COLO668 (cell line): ENCODE results near the gene VKORC1L1.
A peak's percentile ranks its signal among the peaks of the same experiment; 100 is the strongest.
"Not testable (repeated sequence)": the region's sequence is repeated elsewhere in the genome, so short reads cannot be mapped to it uniquely, and the experiment has no call there.

Source experiments
- DNase-seq: peaks from one replicate; lab custom pipeline; 2025; ENCODE audit not compliant: unreplicated experiment; lab: John Stamatoyannopoulos, UW

VKORC1L1 gene

DNA sequence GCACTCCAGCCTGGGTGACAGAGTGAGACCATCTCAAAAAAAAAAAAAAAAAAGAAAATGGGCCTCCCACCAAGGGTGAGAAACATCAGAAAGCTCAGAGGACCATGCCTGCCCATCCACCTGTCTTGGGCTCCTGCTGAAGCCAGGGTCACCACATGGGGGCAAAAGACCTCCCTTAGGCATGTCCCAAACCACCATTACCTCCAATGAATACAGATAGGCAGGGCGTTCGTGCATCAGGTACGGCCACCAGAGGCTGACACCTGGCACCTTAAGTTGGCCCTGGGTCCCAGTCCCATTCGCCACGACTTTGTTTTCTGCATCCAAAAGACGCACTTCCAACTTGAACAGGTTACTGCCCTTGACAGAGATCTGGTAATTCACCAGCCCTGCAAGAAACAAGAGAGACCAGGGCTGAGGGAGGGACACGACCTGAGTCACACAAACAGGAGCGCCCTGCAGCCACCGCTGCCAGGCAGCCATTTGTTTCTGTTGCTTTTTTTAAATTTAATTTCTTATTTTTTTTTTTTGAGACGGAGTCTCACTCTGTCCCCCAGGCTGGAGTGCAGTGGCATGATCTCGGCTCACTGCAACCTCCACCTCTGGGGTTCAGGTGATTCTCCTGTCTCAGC lies 103.1 kb downstream of the VKORC1L1 start:
- no peak for DNase-seq

- no peak for DNase-seq
Measured at GRCh38 chr7:65976659-65977196, 103.9 kb downstream of the VKORC1L1 start.

DNA sequence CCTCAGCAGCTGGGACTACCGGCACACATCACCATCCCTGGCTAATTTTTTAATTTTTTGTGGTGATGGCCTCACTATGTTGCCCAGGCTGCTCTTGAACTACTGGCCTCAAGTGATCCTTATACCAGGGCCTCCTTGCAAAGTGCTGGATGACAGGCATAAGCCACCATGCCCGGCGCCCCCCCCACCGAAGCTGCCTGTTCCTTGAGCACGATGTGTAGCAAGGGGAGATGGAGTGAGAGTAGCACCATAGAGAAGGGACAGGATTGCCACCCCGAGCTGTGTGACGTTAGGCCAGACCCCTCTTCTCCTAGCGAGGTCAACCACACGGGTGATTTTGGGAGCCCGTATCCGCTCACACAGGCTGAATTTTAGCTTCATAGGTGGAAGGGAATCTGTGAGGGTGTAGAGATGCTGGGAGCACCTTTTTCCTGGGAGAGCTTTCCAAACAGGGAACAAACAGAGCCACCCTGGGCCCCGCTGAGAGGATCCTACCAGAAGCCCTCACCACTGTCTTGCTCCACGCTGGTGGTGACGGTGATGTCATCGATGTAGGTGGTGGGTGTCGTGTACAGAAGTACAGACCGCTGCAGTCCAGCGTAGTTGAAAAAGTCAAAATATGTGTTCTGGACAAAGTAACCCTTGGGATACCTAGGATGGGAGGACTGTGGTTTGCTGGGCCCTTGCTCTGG lies 106.2 kb downstream of the VKORC1L1 start:
- DNase-seq = no peak

DNA sequence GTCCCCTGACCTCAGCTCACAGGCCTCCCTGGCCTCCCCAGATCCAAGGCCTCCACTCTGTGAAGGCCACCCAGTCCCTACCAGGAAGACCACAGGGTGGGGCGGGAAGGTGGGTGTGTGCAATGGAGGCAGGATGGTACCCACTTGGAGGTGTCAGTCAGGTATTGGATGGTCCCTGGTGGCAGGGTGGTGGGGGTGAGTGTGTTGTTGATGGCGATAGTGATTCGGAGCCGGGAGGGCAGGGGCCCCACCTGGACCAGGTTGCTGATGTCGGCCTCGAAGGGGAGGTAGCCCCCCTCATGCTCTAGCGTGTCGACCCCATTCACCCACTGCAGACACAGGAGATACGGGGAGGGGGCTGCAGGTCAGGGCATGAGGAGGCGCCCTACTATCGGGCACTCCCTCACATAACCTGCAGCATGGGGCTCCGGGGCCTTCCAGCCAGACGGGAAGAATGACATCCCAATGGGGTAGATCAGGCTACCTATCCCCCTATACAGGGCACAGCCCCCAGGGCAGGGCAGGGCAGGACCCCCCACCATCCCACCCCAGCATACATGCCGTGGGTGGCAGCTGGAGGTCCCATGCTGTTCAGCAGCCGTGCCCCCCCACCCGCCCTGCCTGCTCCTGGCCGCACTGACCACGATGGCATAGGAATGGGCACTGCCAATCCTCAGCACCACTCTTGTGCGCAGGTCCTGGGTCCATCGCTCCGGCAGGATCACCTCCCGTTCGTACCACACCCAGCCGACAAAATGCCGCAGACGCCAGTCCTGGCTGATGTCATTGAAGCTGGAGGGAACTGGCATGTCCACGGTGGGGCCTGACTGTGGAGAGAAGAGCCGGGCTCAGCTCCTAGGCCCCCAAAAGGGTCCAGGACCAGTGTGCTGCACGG lies 107.0 kb downstream of the VKORC1L1 start:
- no peak for DNase-seq

DNA sequence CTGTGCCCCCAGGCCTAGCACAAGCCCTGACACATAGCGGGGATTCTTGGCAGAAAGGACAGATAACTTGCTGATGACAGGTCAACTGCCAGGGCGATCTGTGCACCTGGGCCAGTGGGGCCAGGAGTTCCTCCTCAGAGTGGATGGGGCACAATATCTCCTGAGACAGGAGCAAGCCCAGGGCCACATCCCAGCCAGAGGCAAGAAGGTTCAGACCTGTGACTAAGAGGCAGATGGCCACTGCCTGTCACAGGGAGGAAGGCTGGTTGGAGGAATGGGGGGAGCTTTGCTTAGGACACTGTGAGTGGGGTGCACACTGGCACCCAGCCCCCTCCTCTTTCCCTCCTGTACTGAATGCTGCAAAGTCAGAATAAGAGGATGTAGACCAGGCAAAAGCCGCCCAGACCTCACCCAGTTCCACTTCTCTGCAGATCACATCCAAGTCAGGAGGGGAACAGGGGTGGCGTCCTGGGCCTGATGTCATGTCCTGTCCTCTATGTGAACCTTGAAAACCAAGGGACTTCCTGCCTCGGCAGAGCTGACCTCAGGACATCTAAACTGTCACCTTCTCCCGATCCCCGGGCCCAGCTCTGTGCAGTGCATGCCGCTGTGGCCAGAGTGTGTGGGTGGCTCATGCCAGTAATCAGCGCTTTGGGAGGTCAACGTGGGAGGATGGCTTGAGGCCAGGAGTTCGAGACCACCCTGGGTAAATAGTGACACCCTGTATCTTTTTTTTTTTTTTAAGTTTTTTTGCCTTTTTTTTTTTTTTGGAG lies 107.8 kb downstream of the VKORC1L1 start:
- DNase-seq = peak; percentile 26

- peak; percentile 95 for DNase-seq
Measured at GRCh38 chr7:65981965-65982792, 109.3 kb downstream of the VKORC1L1 start, which contains the start of gene GUSB. Gene GUSB, minus strand, starts transcription at chr7:65982213. Its CDS starts 30 bp downstream, at chr7:65982183.

- DNase-seq = no peak
Measured at GRCh38 chr7:65983965-65984658, 111.2 kb downstream of the VKORC1L1 start.

GRCh38 chr7:65988084-65988483 lies 115.2 kb downstream of the VKORC1L1 start:
- DNase-seq = no peak

DNA sequence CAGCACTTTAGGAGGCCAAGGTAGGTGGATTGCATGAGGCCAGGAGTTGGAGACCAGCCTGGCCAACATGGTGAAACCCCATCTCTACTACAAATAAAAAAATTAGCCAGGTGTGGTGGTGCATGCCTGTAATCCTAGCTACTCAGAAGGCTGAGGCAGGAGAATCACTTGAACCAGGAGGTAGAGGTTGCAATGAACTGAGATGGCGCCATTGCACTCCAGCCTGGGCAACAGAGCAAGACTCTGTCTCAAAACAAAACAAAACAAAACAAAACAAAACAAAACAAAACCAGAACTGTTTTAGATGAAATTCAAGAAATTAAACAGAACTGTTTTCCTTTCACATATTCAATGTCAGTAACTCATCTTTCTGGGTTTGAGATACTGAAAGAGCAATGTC lies 115.6 kb downstream of the VKORC1L1 start:
- not testable (repeated sequence) for DNase-seq

GRCh38 chr7:65989694-65990080 lies 116.8 kb downstream of the VKORC1L1 start:
- DNase-seq = no peak

DNA sequence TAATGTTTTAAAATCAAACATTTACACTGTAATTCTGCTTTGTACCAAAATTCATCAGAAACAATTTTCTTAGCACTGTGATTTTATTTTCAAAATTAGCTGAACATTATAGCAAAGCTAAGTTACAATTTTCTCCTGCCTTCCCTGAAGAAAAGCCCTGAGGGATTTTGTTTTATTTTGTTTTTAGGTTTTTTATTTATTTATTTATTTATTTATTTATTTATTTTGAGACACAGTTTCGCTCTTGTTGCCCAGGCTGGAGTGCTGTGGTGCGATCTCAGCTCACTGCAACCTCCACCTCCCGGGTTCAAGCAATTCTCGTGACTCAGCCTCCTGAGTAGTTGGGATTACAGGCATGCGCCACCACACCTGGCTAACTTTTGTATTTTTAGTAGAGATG lies 119.0 kb downstream of the VKORC1L1 start:
- DNase-seq = not testable (repeated sequence)

DNA sequence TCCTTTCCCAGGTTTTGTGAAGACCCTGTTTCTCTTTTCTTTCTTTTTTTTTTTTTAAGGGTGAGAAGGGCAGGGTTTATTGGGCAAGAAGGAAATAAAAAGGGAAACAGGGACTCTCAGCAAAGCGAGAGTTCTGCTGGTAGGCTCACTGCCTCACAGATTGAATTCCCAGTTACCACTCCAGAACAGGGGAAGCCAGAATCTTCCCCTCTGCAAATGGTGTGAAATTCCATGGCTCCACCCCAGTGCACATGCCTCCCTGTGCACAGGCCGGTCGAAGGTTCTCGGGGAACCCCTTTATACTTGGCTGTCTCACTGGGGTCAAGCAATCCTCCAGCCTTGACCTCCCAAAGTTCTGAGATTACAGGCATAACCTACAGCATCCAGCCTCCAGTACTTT lies 119.7 kb downstream of the VKORC1L1 start:
- DNase-seq = no peak

GRCh38 chr7:65994984-65995383 lies 122.1 kb downstream of the VKORC1L1 start:
- DNase-seq = not testable (repeated sequence)

DNA sequence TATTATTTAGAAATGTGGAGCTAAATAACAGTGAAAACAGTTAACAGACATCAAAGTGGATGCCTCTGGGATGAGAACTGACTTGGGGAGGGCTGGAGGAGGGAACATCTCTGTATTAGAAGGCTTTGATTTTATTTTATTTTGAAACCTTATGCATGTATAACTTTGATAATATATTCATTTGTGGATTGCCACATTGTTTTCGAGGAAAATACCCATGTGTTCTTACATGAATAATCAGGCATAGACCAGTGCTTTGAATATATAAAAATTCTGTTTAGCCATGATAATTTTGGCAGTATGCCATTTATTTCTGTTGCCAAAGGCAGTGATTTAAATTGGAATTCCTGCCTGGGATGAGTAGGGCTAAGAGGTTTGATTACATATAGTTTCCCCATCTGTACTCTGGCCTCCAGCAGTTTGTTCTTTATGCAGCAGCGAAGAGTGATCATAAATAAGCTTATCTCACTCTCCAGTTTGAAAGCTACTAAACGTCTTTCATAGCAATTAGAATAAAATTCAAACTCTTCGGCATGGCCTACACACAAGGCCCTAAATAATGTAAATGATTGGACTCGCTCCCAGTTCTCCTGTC lies 128.0 kb downstream of the VKORC1L1 start:
- DNase-seq = not testable (repeated sequence)

DNA sequence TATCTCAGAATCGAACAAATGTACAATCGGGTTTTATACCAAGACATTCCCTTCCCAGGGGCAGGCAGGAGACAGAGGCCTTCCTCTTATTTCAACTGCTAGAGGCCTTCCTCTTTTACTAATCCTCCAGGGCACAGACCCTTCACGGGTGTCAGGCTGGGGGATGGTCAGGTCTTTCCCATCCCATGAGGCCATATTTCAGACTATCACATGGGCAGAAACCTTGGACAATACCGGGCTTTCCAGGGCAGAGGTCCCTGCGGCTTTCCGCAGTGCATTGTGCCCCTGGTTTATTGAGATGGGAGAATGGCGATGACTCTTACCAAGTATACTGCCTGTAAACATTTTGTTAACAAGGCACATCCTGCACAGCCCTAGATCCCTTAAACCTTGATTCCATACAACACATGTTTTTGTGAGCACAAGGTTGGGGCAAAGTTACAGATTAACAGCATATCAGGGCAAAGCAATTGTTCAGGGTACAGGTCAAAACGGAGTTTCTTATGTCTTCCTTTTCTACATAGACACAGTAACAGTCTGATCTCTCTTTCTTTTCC lies 132.3 kb downstream of the VKORC1L1 start:
- not testable (repeated sequence) for DNase-seq

DNA sequence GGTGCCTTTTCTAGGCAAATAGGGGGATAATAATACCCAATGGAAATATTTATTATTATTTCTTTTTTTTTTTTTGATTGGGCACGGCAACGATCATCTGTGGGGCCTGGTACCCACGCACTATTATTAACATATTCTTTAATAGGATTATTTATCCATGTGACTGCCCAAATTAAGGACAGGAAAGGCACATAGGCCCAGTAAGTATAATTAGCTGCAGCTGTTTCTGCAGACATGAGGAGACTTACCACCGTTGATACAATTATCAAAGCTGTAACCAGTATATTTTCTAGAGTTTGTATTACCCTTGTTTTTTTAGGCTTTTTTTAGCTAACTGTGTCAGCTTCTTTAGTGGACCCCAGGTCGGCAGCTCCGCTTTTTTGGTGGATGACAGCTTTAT lies 134.4 kb downstream of the VKORC1L1 start:
- DNase-seq = no peak
